ENCODE results near the gene WIPF2.

Gene WIPF2

GRCh38 chr17:40287494-40288369 lies 68.6 kb downstream of the WIPF2 start, which contains the start of gene CDC6 (continued):
- peak; percentile 18; the same call in 1 of the 2 replicates for TF ChIP-seq PATZ1 (tag by site-specific recombination; IDR thresholded peaks at IDR 0.05)
- no peak for TF ChIP-seq ZNF214 (tag by site-specific recombination; IDR thresholded peaks at IDR 0.05; ENCODE audit: borderline replicate concordance)
- TF ChIP-seq SP2 (tag by site-specific recombination; IDR thresholded peaks at IDR 0.05) = peak; percentile 99
- TF ChIP-seq MYNN (tag by site-specific recombination; IDR thresholded peaks at IDR 0.05; ENCODE audit: borderline replicate concordance) = 0 out of 2 replicates have a peak, but pooled peaks have one; percentile 23
- TF ChIP-seq KLF10 (tag by site-specific recombination; IDR thresholded peaks at IDR 0.05) = peak; percentile 58; the same call in 1 of the 2 replicates
- TF ChIP-seq ZNF561 (tag by site-specific recombination; IDR thresholded peaks at IDR 0.05; ENCODE audit: borderline replicate concordance) = no peak
- TF ChIP-seq ZNF416 (tag by site-specific recombination; IDR thresholded peaks at IDR 0.05) = no peak
- no peak for TF ChIP-seq ZNF324 (tag by site-specific recombination; IDR thresholded peaks at IDR 0.05)
- peak; percentile 62 for TF ChIP-seq ZBTB26 (tag by site-specific recombination; optimal IDR thresholded peaks at IDR 0.05)
- TF ChIP-seq ZXDB (tag by site-specific recombination; IDR thresholded peaks at IDR 0.05) = peak; percentile 92
- 0 out of 2 replicates have a peak, but pooled peaks have one; percentile 47 for TF ChIP-seq PRDM4 (tag by site-specific recombination; IDR thresholded peaks at IDR 0.05)
- no peak for TF ChIP-seq ZNF140 (tag by site-specific recombination; IDR thresholded peaks at IDR 0.05)
- 0 out of 2 replicates have a peak, but pooled peaks have one; percentile 26 for TF ChIP-seq ZNF660 (tag by site-specific recombination; IDR thresholded peaks at IDR 0.05)
- TF ChIP-seq ZNF449 (tag by site-specific recombination; IDR thresholded peaks at IDR 0.05) = no peak
- no peak for TF ChIP-seq ZNF398 (tag by site-specific recombination; IDR thresholded peaks at IDR 0.05)
- peak; percentile 45; the same call in 1 of the 2 replicates for TF ChIP-seq YY2 (tag by site-specific recombination; IDR thresholded peaks at IDR 0.05)
- TF ChIP-seq HOXC10 (CRISPR knock-in tag; IDR thresholded peaks at IDR 0.05) = 0 out of 2 replicates have a peak, but pooled peaks have one; percentile 59
- TF ChIP-seq OSR2 (tag by site-specific recombination; IDR thresholded peaks at IDR 0.05) = 0 out of 2 replicates have a peak, but pooled peaks have one; percentile 8
- no peak for TF ChIP-seq HOXD13 (CRISPR knock-in tag; IDR thresholded peaks at IDR 0.05; ENCODE audit: borderline replicate concordance)
- TF ChIP-seq ZNF707 (tag by site-specific recombination; IDR thresholded peaks at IDR 0.05) = no peak
- TF ChIP-seq MEIS1 (CRISPR knock-in tag; IDR thresholded peaks at IDR 0.05; ENCODE audit: borderline replicate concordance) = no peak
- no peak for TF ChIP-seq ZNF654 (tag by site-specific recombination; IDR thresholded peaks at IDR 0.05; ENCODE audit: low read depth)
- no peak for TF ChIP-seq EGR2 (tag by site-specific recombination; IDR thresholded peaks at IDR 0.05; ENCODE audit: low read depth)
- TF ChIP-seq ATF2 (tag by site-specific recombination; IDR thresholded peaks at IDR 0.05; ENCODE audit: low read depth) = no peak
- peak; percentile 66; the same call in 1 of the 2 replicates for TF ChIP-seq ZNF335 (tag by site-specific recombination; conservative IDR thresholded peaks at IDR 0.05)
- TF ChIP-seq SCRT1 (tag by site-specific recombination; IDR thresholded peaks at IDR 0.05; ENCODE audit: borderline replicate concordance) = no peak
- no peak for TF ChIP-seq GFI1B (tag by site-specific recombination; IDR thresholded peaks at IDR 0.05)
- TF ChIP-seq GLIS2 (tag by site-specific recombination; IDR thresholded peaks at IDR 0.05) = peak; percentile 77
